AG08396 (cell line): Measurements from ENCODE around the gene ABCA7.
A peak's percentile ranks its signal among the peaks of the same experiment; 100 is the strongest.

ENCODE experiments used
- DNase-seq: peaks from one replicate; pipeline ENCODE4 v3.0.0; 2012; ENCODE audit warnings: low spot score, mixed read lengths

The ABCA7 gene

DNA sequence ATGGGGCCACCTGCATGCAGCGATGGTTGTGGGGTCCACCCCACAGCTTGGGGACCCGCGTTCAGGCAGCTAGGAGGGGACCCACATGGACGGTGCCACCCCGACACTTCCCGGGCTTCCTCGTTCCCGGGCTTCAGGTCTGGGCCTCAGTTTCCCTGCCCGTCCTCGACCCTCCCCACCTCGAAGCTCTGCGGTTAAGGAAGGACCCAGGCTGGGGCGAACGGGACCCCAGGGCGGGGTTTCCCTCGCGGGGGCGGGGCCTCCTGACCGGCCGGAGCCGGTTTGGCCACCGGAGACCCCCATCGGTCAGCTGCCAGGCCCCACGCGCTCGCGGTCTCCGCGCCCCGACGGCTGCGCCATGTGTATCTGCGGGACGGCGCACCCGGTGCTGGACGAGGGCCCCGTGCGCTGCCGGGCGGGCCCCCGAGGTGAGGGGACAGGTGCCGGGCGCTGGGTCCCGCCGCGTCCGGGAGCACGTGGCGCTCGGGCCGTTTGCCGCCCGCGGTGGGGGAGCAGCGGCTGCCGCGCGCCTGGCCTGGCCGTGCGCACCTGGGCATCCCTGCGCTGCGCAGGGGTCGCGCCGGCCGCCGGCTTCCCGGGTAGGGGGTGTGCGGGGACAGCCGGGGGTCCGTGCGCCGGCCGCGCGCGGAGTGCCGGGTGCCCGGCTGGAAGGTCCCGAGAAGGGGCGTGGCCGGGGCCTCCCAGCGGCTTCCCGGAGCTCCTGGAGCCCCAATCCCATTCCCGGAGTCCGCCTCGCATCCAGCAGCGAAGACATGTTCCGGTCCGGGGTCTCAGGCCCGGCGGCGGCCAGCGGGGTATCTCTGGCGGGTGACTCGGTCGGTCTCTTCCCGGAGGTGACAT is 31.3 kb downstream of the ABCA7 start:
- no peak for DNase-seq

DNA sequence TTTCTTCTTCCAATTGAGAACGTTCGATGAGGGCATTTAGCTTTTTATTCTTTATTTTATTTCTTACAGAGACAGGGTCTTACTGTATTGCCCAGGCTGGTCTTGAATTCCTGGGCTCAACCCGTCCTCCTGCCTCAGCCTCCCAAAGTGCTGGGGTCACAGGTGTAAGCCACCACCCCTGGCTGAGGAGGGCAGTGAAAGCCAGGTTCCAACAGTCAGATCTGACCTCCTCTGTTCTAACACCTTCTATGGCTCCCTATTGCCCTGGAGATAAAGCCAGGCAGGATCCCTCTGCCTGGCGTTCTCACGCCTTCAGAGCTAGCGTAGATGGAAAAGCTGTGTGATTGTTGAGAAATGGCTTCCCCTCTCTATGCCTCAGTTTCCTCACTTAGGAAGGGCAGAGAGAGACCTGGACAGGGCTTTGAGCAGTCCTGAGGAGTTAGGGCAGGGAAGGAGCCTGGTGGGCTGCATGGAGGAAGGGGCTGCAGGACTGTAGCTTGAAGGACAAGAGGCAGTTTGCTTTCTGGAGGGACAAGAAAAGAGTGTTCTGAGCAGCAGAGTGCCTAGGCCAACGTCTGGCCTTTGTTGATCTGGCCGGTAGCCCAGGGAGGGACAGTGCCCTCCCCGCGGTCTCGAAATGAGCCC is 32.6 kb downstream of the ABCA7 start:
- no peak for DNase-seq

DNA sequence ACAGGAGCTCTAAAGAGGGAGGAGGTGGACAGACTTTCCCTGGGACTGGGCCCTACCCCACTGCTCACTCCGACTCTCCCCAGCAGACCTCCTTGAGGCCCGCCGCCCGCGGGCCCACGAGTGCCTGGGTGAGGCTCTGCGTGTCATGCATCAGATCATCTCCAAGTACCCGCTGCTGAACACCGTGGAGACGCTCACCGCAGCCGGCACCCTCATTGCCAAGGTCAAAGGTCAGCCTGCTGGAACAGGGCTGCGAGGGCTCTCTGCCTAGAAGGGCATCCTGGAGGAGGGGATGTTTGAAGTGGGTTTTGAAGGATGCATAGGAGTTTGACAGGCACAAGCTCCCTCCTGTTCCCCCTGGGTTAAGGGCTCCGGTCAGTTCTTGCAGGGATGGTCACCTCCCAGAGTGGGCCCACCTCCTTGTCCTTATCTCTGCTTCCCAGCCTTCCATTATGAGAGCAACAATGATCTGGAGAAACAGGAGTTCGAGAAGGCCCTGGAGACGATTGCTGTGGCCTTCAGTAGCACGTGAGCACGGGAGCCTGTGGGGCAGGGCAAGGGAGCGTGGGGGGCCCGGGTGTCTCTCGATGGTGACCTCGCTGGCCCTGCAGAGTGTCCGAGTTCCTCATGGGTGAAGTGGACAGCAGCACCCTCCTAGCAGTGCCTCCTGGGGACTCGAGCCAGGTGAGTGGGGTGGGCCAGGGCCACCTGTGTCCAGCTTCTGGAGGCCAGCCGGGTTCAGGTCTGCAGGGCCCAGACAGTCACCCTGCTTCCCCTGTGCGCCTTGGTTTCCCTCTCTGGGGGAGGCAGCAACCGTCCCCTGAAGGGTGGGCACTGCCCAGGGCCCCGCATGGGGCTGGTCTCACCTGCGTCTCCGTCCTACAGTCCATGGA is 33.4 kb downstream of the ABCA7 start:
- no peak for DNase-seq

DNA sequence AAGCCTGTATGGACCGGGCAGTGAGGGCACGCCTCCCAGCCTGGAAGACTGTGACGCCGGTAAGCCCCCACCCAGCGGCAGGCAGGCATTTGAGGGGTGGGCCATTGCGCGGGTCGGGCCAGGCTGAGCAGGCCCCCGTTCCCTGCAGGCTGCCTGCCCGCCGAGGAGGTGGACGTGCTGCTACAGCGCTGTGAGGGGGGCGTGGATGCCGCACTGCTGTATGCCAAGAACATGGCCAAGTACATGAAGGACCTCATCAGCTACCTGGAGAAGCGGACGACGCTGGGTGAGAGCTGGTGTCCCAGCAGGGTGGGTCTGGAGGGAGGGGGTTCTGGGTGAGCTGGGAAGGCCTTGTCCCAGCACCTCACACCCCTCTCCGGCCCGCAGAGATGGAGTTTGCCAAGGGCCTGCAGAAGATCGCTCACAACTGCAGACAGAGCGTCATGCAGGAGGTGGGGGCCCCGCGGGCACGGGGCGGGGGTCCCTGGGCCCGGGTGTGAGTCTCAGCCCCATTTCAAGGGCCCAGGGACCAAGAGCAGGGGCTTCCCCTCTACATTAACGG is 34.1 kb downstream of the ABCA7 start:
- DNase-seq: no peak

DNA sequence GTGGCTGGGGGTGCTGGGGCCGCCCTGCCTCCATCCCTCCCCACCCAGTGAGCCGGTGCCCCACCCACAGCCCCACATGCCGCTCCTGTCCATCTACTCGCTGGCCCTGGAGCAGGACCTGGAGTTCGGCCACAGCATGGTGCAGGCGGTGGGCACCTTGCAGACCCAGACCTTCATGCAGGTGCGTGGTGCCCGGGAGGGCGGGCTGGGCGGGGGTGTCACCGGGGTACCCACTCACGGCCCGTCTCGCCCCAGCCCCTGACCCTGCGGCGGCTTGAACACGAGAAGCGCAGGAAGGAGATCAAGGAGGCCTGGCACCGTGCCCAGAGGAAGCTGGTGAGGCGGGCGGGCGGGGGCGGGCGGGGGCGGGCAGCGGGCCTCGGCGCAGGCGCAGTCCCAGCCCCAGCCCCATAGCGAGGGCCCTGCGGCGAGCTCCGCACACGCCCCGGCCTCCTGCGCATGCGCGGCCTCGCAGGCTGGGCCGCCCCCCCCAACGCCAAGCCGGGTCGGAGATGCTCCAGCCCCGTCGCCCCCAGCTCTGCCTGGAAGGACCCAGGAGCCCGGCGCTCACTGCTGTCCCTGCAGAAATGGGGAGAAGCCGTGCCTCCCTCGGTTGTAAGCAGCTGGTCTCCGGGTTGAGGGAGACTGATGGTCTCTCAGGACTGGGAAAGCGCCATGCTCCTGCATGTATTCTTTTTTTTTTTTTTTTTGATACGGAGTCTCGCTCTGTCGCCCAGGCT is 34.8 kb downstream of the ABCA7 start:
- peak; percentile 82 for DNase-seq

DNA sequence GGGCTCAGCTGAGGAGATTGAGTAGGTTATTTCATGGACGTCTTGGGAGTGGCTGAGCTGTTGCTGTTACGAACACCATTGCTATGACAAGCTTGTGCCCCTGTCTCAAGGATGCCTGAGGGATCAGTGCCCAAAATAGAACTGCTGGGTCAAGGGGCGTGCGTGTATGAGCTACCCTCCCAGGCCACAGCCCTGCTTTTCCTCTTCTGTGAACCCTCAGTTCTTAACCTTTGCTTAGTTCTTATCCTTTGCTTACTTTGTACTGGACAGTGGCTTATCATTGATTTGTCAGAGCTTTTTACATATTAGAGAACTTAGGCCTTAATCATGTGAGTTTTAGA is 36.1 kb downstream of the ABCA7 start:
- DNase-seq: no peak

DNA sequence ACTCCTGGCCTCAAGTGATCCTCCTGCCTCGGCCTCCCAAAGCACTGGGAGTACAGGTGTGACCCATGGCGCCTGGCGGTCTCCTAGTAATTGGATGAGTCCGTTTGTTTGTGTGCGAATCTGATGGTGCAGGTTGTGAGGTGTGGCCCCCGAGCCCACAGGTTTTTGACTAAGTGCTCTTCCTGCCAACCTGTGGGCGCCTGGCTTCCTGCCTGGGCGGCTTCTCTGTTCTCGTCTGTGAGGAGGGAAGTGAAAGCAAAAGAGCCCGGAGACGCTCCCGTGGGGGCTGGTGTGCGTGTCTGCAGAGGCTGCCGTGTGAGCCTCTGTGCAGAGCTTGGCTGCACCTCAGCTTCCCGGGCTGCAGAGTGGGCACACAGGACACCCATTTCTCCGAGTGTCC is 37.0 kb downstream of the ABCA7 start:
- no peak for DNase-seq

DNA sequence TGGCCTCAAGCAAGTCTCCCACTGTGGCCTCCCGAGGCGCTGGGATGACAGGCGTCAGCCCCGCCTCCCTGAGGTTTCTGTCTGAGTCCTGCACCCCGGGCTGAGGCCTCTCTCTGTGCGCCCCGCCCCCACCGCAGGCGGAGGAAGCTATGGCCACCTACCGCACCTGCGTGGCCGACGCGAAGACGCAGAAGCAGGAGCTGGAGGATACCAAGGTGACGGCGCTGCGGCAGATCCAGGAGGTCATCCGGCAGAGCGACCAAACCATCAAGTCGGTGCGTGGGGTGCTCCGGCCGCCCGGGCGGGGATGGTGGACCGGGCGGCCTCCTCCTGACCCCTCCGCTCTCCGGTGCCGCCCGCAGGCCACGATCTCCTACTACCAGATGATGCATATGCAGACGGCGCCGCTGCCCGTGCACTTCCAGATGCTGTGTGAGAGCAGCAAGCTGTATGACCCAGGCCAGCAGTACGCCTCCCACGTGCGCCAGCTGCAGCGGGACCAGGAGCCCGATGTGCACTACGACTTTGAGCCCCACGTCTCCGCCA is 39.7 kb downstream of the ABCA7 start:
- DNase-seq: no peak

DNA sequence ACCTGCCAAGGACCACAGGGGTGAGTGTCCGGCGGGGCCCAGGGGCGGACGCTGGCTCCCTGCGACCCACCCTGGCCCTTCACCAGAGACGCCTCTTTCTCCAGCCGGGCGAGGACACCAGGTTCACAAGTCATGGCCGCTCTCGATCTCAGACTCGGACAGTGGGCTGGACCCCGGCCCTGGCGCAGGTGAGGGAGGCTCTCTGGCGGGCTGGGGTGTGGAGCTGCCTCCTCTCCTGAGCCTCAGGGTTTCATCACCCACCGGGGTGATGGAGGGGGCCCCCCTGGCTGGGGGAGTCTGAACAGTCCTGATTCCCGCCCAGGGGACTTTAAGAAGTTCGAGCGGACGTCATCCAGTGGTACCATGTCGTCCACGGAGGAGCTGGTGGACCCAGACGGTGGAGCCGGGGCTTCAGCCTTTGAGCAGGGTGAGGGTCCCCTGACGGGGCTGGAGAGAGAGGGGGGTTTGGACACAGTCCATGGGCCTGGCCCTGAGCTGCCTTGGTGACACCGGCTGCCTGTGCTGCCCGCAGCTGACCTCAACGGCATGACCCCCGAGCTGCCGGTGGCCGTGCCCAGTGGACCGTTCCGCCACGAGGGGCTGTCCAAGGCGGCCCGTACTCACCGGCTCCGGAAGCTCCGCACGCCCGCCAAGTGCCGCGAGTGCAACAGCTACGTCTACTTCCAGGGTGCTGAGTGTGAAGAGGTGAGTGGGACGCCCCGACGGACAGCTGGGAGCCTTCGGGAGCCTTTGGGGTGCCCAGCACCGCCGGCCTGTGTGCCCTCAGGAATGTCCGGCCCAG is 40.7 kb downstream of the ABCA7 start:
- no peak for DNase-seq

DNA sequence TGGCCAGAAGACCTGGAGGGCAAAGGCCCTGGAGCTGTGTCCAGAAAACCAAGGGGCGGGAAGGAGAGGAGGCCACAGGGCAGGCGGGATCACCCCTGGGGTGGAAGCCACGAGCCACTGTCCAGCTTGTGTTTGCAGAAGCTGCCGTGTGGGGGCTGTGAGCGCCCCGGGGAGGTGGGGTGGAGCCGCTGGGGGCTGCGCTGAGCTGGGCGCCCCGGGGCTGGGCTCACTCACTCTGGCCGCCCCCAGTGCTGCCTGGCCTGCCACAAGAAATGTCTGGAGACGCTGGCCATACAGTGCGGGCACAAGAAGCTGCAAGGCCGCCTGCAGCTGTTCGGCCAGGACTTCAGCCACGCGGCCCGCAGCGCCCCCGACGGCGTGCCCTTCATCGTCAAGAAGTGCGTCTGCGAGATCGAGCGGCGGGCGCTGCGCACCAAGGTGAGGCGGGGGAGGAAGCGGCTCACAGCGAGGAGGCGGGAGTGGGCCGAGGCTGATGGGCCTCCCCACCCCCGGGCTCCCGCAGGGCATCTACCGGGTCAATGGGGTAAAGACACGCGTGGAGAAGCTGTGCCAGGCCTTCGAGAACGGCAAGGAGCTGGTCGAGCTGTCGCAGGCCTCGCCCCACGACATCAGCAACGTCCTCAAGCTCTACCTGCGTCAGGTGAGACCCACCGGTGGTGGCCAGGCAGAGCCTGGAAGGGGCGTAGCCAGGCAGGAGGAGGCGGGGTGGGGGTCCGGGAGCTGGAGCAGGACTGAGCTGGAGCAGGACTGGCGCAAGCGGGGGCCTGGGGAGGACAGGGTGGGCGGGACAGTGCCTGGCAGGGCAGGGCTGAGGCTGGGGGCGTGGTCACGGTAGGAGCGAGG is 41.6 kb downstream of the ABCA7 start:
- no peak for DNase-seq

DNA sequence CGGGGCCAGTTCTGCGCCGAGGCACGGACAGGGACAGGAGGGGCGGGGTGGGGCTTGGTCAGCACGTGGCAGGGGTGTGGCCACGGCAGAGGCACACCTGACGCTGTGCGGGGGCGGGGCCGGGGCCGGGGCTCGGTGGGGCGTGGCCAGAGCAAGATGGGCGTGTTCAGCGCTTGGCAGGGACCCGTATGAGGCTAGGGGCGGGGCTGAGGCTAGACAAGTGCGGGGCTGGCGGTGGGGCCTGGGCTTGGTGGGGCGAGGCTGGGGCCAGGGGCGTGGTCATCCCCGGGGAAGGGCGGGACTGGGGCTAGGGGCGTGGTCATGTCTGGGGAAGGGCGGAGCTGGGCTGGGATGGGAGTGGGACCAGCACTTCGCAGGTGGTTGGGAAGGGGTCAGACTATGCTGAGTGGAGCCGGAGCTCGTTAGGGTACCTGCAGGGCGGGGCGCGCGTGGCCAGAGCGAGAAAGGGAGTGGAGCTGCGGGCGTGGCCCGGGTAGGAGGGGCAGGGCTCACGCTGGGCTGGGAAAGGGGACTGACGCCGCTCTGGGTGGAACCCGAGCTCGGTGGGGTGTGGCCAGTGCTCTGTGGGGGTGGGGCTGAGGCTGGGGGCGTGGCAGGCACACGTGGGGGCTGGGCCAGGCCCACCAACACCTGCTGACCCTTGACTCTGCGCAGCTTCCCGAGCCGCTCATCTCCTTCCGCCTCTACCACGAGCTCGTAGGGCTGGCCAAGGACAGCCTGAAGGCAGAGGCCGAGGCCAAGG is 42.4 kb downstream of the ABCA7 start:
- DNase-seq: peak; percentile 76

DNA sequence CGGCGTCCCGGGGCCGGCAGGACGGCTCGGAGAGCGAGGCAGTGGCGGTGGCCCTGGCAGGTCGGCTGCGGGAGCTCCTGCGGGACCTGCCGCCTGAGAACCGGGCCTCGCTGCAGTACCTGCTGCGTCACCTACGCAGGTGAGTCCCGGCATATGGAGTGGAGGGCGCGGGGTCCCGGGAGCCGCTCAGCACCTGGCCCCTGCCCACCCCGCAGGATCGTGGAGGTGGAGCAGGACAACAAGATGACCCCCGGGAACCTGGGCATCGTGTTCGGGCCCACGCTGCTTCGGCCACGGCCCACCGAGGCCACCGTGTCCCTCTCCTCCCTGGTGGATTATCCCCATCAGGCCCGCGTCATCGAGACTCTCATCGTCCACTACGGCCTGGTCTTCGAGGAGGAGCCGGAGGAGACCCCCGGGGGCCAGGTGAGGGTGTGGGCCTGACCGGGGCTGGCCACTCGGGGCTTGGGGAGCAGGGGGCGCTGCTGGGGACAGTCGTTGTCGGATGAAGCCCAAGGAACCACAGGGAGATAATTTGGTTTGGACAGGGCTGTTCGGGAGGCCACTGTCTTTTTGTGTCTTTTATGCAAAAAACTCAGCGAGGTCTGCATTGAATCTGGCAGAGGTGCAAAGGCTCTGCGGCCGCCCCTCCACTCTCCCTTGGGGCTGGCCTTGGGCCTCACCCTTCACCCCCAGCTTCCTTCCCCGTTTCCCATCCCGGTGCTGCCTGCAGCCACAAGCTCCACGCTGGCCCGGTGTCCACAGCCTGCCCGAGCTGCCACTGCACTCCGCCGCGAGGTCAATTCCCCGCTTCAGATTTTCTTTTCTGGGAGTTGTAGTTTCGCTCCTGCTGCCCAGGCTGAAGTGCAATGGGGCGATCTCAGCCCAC is 43.3 kb downstream of the ABCA7 start:
- DNase-seq: no peak

DNA sequence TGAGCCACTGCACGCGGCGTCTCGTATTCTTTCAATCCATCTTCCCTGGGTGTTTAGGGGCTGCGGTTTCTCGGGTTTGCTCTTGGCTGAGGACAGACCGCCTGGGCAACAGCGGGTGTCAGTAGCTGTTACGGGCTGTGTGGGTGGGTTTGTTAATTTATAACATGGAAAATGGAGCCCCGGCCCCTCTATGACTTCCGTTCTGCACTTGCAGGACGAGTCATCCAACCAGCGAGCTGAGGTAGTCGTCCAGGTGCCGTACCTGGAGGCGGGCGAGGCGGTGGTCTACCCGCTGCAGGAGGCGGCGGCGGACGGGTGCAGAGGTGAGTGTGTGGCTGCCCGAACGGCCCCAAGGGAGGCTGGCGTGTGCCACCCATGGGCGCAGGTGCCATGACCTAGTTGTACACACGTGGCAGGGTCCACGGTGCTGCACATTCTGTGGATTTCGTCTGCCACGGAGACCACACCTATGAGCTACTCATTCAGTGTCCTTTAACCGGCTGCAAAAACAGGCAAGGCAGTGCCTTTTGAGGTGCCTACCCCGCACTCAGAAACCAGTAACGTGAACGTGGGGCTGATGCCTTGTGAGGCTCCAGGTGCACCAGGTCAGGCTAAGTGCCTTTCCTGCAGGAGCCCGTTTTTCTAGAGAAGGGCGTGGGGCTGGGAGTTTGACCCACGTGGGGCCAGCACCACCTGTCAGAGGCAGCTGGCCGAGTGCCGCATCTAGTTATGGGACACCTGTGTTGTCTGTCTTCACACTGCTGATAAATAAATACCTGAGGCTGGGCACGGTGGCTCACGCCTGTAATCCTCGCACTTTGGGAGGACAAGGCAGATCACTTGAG is 44.3 kb downstream of the ABCA7 start:
- no peak for DNase-seq

DNA sequence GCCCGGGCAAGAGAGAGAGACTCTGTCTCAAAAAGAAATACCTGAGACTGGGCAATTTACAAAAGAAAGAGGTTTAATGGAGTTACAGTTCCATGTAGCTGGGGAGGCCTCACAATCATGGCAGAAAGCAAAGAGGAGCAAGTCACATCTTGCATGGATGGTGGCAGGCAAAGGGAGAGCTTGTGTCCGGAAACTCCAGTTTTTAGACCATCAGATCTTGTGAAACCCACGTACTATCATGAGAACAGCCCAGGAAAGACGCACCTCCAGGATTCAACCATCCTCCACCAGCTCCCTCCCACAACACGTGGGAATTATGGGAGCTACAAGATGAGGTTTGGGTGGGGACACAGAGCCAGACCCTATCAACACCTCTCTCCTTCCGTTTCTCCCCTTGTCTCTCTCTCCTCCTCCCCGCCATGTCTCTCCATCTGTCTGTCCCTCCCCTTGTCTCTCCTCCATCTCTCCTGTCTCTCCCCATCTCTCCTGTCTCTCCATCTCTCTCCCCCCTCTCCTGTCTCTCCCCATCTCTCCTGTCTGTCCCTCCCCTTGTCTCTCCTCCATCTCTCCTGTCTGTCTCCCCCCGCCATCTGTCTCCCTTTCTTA is 45.2 kb downstream of the ABCA7 start:
- no peak for DNase-seq

DNA sequence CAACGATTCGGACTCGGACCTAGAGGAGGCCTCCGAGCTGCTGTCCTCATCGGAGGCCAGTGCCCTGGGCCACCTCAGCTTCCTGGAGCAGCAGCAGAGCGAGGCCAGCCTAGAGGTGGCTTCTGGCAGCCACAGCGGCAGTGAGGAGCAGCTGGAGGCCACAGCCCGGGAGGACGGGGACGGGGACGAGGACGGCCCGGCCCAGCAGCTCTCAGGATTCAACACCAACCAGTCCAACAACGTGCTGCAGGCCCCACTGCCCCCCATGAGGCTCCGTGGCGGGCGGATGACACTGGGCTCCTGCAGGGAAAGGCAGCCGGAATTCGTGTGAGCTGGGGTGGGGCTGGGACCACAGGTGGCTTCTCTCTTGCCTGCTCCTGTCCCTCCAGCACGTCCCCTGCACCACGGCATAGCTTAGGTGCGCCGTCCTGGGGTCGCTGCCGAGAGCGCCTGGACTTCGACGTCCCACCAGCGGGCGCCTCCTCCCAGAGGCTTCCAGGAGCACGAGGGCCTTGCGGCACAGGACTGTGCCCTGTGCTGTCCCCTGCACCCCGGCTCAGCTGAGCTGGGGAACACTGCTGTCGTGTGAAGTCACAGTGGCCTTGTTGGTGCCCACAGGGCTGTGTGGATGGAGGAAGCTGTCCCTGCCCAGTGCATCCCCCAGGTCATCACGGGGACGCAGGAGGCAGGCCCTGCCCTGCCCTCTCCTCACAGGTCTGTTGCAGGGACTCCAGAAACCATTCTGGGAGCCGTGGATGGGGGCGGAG is 46.0 kb downstream of the ABCA7 start:
- DNase-seq: no peak

DNA sequence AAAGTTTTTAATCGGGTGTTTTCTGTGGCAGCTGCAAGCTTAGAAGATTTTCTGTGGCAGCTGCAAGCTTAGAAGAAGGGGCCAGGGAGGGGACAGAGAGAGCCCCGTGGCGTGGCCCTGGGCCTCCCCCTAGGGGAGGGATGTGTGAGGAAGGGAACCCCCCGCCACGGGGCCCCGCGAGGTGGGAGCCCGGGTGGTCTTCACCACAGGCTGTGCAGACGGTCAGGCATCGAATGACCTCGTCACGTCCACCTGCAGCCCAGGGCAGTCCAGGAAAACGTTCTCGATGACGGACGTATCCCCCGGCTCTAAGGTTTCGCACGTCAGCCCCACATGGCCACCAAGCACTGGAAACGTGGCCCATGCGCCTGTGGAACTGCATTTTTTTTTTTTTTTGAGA is 46.7 kb downstream of the ABCA7 start:
- no peak for DNase-seq
